GM23338 (cell line): ENCODE results near the gene ERRFI1. TPM values are rescaled to one million over a fixed set of nuclear protein-coding genes. Genes with fewer than 3 reads are reported as not detected.

Experiments used
- ATAC-seq: fragments of 200-7000 bp; cut with Tn5 transposase; 3 replicates; pipeline ENCODE4 v1.9.1; 2020
- DNase-seq: peaks from one replicate; pipeline ENCODE4 v3.0.0-alpha.2; 2015; ENCODE audit warnings: low spot score
- H2AFZ ChIP-seq: fragments of 200-600 bp; sonication (generic); 2 replicates; pipeline ENCODE4 v1.8.0; 2016; ENCODE audit warnings: antibody characterized with exemption, mild to moderate bottlenecking, moderate library complexity
- H3F3A ChIP-seq: fragments of 200-600 bp; sonication (generic); replicated peaks from 2 replicates; pipeline ENCODE4 v1.8.0; 2017; ENCODE audit warnings: antibody characterized with exemption, mixed run types, low read depth
- H3K27ac ChIP-seq: fragments of 200-600 bp; sonication (generic); 2 replicates; pipeline ENCODE4 v1.6.1; 2016; ENCODE audit warnings: low read depth
- H3K27me3 ChIP-seq: fragments of 200-600 bp; sonication (generic); 2 replicates; pipeline ENCODE4 v1.8.0; 2016; ENCODE audit warnings: mild to moderate bottlenecking, mixed run types, moderate library complexity; ENCODE audit not compliant: insufficient read depth
- H3K36me3 ChIP-seq: fragments of 200-600 bp; sonication (generic); 2 replicates; pipeline ENCODE4 v1.8.0; 2016; ENCODE audit warnings: mild to moderate bottlenecking; ENCODE audit not compliant: insufficient read depth
- H3K4me1 ChIP-seq: fragments of 200-600 bp; sonication (generic); 2 replicates; pipeline ENCODE4 v1.8.0; 2016; ENCODE audit warnings: mild to moderate bottlenecking, moderate library complexity; ENCODE audit not compliant: insufficient read depth
- H3K4me2 ChIP-seq: fragments of 200-600 bp; sonication (generic); 2 replicates; pipeline ENCODE4 v1.7.1; 2017; ENCODE audit warnings: mixed run types
- H3K4me3 ChIP-seq: fragments of 200-600 bp; sonication (generic); 2 replicates; pipeline ENCODE4 v1.6.1; 2016; ENCODE audit warnings: mixed run types
- H3K79me2 ChIP-seq: fragments of 200-600 bp; sonication (generic); replicated peaks from 2 replicates; pipeline ENCODE4 v1.8.0; 2017; ENCODE audit warnings: mild to moderate bottlenecking; ENCODE audit not compliant: insufficient read depth
- H3K9me2 ChIP-seq: fragments of 200-600 bp; sonication (generic); 2 replicates; pipeline ENCODE4 v1.8.0; 2017; ENCODE audit not compliant: insufficient read depth
- H4K20me1 ChIP-seq: fragments of 200-600 bp; sonication (generic); replicated peaks from 2 replicates; pipeline ENCODE4 v1.8.0; 2017; ENCODE audit warnings: mild to moderate bottlenecking; ENCODE audit not compliant: insufficient read depth
- H3K27ac Mint-ChIP-seq: 2 replicates; pipeline ENCODE4 v1.8.0; 2020; ENCODE audit warnings: inconsistent platforms, mild to moderate bottlenecking, moderate library complexity, mixed read lengths
- H3K27me3 Mint-ChIP-seq: 3 replicates; pipeline ENCODE4 v1.8.0; 2022; ENCODE audit warnings: low read depth, mild to moderate bottlenecking, moderate library complexity, mixed read lengths, inconsistent platforms; ENCODE audit not compliant: insufficient read depth, poor library complexity
- H3K36me3 Mint-ChIP-seq: 3 replicates; pipeline ENCODE4 v1.8.0; 2021; ENCODE audit warnings: low read depth, mild to moderate bottlenecking, inconsistent platforms, moderate library complexity, mixed read lengths
- H3K4me1 Mint-ChIP-seq: 3 replicates; pipeline ENCODE4 v1.8.0; 2020; ENCODE audit warnings: mild to moderate bottlenecking, inconsistent platforms, mixed read lengths
- H3K4me3 Mint-ChIP-seq: 3 replicates; pipeline ENCODE4 v1.8.0; 2021; ENCODE audit warnings: moderate library complexity, mild to moderate bottlenecking, inconsistent platforms, mixed read lengths
- H3K9me3 Mint-ChIP-seq: 3 replicates; pipeline ENCODE4 v1.8.0; 2020; ENCODE audit warnings: moderate library complexity, mild to moderate bottlenecking, inconsistent platforms, mixed read lengths
- CREB1 ChIP-seq: fragments of 250-450 bp; sonication (Bioruptor Pico); IDR thresholded peaks from 2 replicates; pipeline ENCODE4 v1.5.0; 2020; ENCODE audit warnings: low read depth, mild to moderate bottlenecking, moderate library complexity
- CTCF ChIP-seq, 2 experiments: fragments of 200-600 bp in 1 of 2; sonication (generic) in 1 of 2; conservative IDR thresholded peaks; 2 replicates each; pipeline versions ENCODE4 v1.5.1 to v1.6.1; 2016 to 2017; ENCODE audit warnings: antibody characterized with exemption in 2 of 2, low read depth in 2 of 2, mild to moderate bottlenecking in 2 of 2, moderate library complexity in 1 of 2
- EZH2 ChIP-seq: fragments of 200-600 bp; sonication (generic); IDR thresholded peaks from one replicate; pipeline ENCODE4 v1.8.0; 2017; ENCODE audit warnings: antibody characterized with exemption, mild to moderate bottlenecking, low read depth; ENCODE audit not compliant: unreplicated experiment
- EZH2phosphoT487 ChIP-seq: fragments of 200-600 bp; sonication (generic); IDR thresholded peaks from one replicate; pipeline ENCODE4 v1.8.1; 2018; ENCODE audit warnings: antibody characterized with exemption; ENCODE audit not compliant: unreplicated experiment
- JUNB ChIP-seq: IDR thresholded peaks from one replicate; pipeline ENCODE4 v1.6.1; 2016; ENCODE audit warnings: antibody characterized with exemption; ENCODE audit not compliant: unreplicated experiment
- NANOG ChIP-seq: IDR thresholded peaks from 2 replicates; pipeline ENCODE4 v1.6.1; 2016; ENCODE audit warnings: antibody characterized with exemption, borderline replicate concordance
- POLR2AphosphoS5 ChIP-seq: IDR thresholded peaks from 2 replicates; pipeline ENCODE4 v1.6.1; 2016; ENCODE audit warnings: antibody characterized with exemption, low read depth
- STAT1 ChIP-seq: IDR thresholded peaks from one replicate; pipeline ENCODE4 v1.6.1; 2016; ENCODE audit warnings: antibody characterized with exemption; ENCODE audit not compliant: unreplicated experiment
- ZNF114 ChIP-seq: fragments of 250-450 bp; sonication (Bioruptor Pico); IDR thresholded peaks from 2 replicates; pipeline ENCODE4 v1.5.0; 2020; ENCODE audit warnings: mild to moderate bottlenecking, moderate library complexity
- ZNF331 ChIP-seq: fragments of 250-450 bp; sonication (Bioruptor Pico); IDR thresholded peaks from 2 replicates; pipeline ENCODE4 v1.5.0; 2020; ENCODE audit warnings: low read depth, mild to moderate bottlenecking, moderate library complexity
- polyA plus RNA-seq: library from polyadenylated mRNA; unstranded; fragments of >200 nt; fragmentation: Nextera tagmentation; extraction: Ambion mirVana; gene quantifications from 2 replicates; pipeline ENCODE4 v1.2.1, GENCODE V29; 2016
- total RNA-seq: library from RNA; depleted of rRNA; stranded (reverse); fragments of >200 nt; shearing (Covaris generic); gene quantifications from 2 replicates; pipeline ENCODE4 v1.2.3, GENCODE V29; 2014
- TF ChIP-seq, protein P1 (sequence below): fragments of 250-450 bp; sonication (Bioruptor Pico); IDR thresholded peaks from 2 replicates; pipeline ENCODE4 v1.5.0; 2020; ENCODE audit warnings: mild to moderate bottlenecking, moderate library complexity
- TF ChIP-seq, protein P2 (sequence below): IDR thresholded peaks from one replicate; pipeline ENCODE4 v1.6.1; 2018; ENCODE audit warnings: antibody characterized with exemption; ENCODE audit not compliant: unreplicated experiment
- TF ChIP-seq, protein P3 (sequence below): IDR thresholded peaks from 2 replicates; pipeline ENCODE4 v1.6.1; 2016; ENCODE audit warnings: antibody characterized with exemption

The ERRFI1 gene
- total and polyA plus RNA-seq, 2 experiments from 2014 or later: 22.9 to 59.8 TPM

- Mint-ChIP-seq H3K4me3 (no peak overlapping the region), H3K36me3 (no peaks in the 10 kb centered on the region), H3K27me3 (peaks cover 2% of the 10 kb centered on the region), H3K27ac (no peak overlapping the region), H3K9me3 (no peaks in the 10 kb centered on the region), H3K4me1 (no peaks in the 10 kb centered on the region)
- DNase-seq (no peak), ATAC-seq (no peak)
- Histone ChIP-seq H3K79me2 (no peaks in the 10 kb centered on the region), H3K4me1 (no peaks in the 10 kb centered on the region), H3K4me3 (no peak overlapping the region), H3K36me3 (no peaks in the 10 kb centered on the region), H3K27me3 (no peaks in the 10 kb centered on the region), H3K4me2 (no peak overlapping the region), H4K20me1 (no peaks in the 10 kb centered on the region), H2AFZ (peak overlapping the region; percentile 81), H3K9me2 (no peaks in the 10 kb centered on the region), H3K27ac (no peak overlapping the region), H3F3A (no peaks in the 10 kb centered on the region)
- TF ChIP-seq EZH2phosphoT487 (no peak), CREB1 (CRISPR knock-in tag) (no peak), STAT1 (no peak), EZH2 (no peak), POLR2AphosphoS5 (no peak), JUNB (no peak), ZNF114 (CRISPR knock-in tag) (no peak), ZNF331 (CRISPR knock-in tag) (no peak), NANOG (no peak), CTCF (conservative IDR thresholded peaks at IDR 0.05; ENCODE audit: low read depth in 2 of 2) (no peak)
- TF ChIP-seq, protein P1, sequence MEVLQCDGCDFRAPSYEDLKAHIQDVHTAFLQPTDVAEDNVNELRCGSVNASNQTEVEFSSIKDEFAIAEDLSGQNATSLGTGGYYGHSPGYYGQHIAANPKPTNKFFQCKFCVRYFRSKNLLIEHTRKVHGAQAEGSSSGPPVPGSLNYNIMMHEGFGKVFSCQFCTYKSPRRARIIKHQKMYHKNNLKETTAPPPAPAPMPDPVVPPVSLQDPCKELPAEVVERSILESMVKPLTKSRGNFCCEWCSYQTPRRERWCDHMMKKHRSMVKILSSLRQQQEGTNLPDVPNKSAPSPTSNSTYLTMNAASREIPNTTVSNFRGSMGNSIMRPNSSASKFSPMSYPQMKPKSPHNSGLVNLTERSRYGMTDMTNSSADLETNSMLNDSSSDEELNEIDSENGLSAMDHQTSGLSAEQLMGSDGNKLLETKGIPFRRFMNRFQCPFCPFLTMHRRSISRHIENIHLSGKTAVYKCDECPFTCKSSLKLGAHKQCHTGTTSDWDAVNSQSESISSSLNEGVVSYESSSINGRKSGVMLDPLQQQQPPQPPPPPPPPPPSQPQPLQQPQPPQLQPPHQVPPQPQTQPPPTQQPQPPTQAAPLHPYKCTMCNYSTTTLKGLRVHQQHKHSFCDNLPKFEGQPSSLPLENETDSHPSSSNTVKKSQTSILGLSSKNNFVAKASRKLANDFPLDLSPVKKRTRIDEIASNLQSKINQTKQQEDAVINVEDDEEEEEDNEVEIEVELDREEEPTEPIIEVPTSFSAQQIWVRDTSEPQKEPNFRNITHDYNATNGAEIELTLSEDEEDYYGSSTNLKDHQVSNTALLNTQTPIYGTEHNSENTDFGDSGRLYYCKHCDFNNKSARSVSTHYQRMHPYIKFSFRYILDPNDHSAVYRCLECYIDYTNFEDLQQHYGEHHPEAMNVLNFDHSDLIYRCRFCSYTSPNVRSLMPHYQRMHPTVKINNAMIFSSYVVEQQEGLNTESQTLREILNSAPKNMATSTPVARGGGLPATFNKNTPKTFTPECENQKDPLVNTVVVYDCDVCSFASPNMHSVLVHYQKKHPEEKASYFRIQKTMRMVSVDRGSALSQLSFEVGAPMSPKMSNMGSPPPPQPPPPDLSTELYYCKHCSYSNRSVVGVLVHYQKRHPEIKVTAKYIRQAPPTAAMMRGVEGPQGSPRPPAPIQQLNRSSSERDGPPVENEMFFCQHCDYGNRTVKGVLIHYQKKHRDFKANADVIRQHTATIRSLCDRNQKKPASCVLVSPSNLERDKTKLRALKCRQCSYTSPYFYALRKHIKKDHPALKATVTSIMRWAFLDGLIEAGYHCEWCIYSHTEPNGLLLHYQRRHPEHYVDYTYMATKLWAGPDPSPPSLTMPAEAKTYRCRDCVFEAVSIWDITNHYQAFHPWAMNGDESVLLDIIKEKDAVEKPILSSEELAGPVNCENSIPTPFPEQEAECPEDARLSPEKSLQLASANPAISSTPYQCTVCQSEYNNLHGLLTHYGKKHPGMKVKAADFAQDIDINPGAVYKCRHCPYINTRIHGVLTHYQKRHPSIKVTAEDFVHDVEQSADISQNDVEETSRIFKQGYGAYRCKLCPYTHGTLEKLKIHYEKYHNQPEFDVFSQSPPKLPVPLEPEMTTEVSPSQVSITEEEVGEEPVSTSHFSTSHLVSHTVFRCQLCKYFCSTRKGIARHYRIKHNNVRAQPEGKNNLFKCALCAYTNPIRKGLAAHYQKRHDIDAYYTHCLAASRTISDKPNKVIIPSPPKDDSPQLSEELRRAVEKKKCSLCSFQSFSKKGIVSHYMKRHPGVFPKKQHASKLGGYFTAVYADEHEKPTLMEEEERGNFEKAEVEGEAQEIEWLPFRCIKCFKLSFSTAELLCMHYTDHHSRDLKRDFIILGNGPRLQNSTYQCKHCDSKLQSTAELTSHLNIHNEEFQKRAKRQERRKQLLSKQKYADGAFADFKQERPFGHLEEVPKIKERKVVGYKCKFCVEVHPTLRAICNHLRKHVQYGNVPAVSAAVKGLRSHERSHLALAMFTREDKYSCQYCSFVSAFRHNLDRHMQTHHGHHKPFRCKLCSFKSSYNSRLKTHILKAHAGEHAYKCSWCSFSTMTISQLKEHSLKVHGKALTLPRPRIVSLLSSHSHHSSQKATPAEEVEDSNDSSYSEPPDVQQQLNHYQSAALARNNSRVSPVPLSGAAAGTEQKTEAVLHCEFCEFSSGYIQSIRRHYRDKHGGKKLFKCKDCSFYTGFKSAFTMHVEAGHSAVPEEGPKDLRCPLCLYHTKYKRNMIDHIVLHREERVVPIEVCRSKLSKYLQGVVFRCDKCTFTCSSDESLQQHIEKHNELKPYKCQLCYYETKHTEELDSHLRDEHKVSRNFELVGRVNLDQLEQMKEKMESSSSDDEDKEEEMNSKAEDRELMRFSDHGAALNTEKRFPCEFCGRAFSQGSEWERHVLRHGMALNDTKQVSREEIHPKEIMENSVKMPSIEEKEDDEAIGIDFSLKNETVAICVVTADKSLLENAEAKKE (CRISPR knock-in tag): no peak
- TF ChIP-seq, protein P2, sequence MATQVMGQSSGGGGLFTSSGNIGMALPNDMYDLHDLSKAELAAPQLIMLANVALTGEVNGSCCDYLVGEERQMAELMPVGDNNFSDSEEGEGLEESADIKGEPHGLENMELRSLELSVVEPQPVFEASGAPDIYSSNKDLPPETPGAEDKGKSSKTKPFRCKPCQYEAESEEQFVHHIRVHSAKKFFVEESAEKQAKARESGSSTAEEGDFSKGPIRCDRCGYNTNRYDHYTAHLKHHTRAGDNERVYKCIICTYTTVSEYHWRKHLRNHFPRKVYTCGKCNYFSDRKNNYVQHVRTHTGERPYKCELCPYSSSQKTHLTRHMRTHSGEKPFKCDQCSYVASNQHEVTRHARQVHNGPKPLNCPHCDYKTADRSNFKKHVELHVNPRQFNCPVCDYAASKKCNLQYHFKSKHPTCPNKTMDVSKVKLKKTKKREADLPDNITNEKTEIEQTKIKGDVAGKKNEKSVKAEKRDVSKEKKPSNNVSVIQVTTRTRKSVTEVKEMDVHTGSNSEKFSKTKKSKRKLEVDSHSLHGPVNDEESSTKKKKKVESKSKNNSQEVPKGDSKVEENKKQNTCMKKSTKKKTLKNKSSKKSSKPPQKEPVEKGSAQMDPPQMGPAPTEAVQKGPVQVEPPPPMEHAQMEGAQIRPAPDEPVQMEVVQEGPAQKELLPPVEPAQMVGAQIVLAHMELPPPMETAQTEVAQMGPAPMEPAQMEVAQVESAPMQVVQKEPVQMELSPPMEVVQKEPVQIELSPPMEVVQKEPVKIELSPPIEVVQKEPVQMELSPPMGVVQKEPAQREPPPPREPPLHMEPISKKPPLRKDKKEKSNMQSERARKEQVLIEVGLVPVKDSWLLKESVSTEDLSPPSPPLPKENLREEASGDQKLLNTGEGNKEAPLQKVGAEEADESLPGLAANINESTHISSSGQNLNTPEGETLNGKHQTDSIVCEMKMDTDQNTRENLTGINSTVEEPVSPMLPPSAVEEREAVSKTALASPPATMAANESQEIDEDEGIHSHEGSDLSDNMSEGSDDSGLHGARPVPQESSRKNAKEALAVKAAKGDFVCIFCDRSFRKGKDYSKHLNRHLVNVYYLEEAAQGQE: no peak
- TF ChIP-seq, protein P3, sequence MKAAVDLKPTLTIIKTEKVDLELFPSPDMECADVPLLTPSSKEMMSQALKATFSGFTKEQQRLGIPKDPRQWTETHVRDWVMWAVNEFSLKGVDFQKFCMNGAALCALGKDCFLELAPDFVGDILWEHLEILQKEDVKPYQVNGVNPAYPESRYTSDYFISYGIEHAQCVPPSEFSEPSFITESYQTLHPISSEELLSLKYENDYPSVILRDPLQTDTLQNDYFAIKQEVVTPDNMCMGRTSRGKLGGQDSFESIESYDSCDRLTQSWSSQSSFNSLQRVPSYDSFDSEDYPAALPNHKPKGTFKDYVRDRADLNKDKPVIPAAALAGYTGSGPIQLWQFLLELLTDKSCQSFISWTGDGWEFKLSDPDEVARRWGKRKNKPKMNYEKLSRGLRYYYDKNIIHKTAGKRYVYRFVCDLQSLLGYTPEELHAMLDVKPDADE: no peak
Measured at GRCh38 chr1:8051650-8052049, 25.5 kb upstream of the ERRFI1 start.
